Measurements from ENCODE around the gene STX1B. TPM values are rescaled to one million over a fixed set of nuclear protein-coding genes. Genes with fewer than 3 reads are reported as not detected.

Gene STX1B
- total and polyA plus RNA-seq, 2 experiments from 2014 or later, result 5.6 to 13.7 TPM

GRCh38 chr16:31032736-31033708, 22.6 kb upstream of the STX1B start, which contains the start of gene STX4:
TSS of gene STX4 (plus strand) at chr16:31033558. CDS start at chr16:31033806, 248 bp downstream.
- peak within 1 kb of the TSS; percentile 75 for H3K4me3 ChIP-seq
- peaks cover 3% of the 10 kb centered on the region for H3K36me3 ChIP-seq
- H3K9me3 ChIP-seq (ENCODE audit: low read depth), result no peaks in the 10 kb centered on the region
- no peaks in the 10 kb centered on the region for H3K4me1 ChIP-seq (ENCODE audit: low read depth)
- peak within 1 kb of the TSS; percentile 87 for H3K27ac ChIP-seq
- DNase-seq (ENCODE audit: low read depth in 1 of 2, low spot score in 1 of 2), result peak; percentile 96 to 98
- TF ChIP-seq CTCF (IDR thresholded peaks at IDR 0.05; ENCODE audit: low read depth, low read length), result no peak
- no peaks in the 10 kb centered on the region for H3K27me3 ChIP-seq

- H3K36me3 ChIP-seq, result peaks cover 3% of the 10 kb centered on the region
- no peaks in the 10 kb centered on the region for H3K9me3 ChIP-seq (ENCODE audit: low read depth)
- TF ChIP-seq CTCF (IDR thresholded peaks at IDR 0.05; ENCODE audit: low read depth, low read length), result no peak
- no peaks in the 10 kb centered on the region for H3K27me3 ChIP-seq
- no peak overlapping the region for H3K4me3 ChIP-seq
- H3K4me1 ChIP-seq (ENCODE audit: low read depth), result no peaks in the 10 kb centered on the region
- no peak for DNase-seq (ENCODE audit: low read depth in 1 of 2, low spot score in 1 of 2)
- H3K27ac ChIP-seq, result no peak overlapping the region
These were observed 20.8 kb upstream of the STX1B start for GRCh38 chr16:31031276-31031675.

- Histone ChIP-seq H3K4me3 (no peak overlapping the region), H3K36me3 (no peaks in the 10 kb centered on the region), H3K27ac (no peak overlapping the region), H3K27me3 (no peaks in the 10 kb centered on the region), H3K9me3 (ENCODE audit: low read depth) (no peaks in the 10 kb centered on the region), H3K4me1 (ENCODE audit: low read depth) (no peaks in the 10 kb centered on the region)
- TF ChIP-seq CTCF (IDR thresholded peaks at IDR 0.05; ENCODE audit: low read depth, low read length), result no peak
- no peak for DNase-seq (ENCODE audit: low read depth in 1 of 2, low spot score in 1 of 2)
These were observed 18.8 kb upstream of the STX1B start for GRCh38 chr16:31029272-31029671.

- H3K9me3 ChIP-seq (ENCODE audit: low read depth), result no peaks in the 10 kb centered on the region
- H3K27me3 ChIP-seq, result no peaks in the 10 kb centered on the region
- H3K36me3 ChIP-seq, result no peaks in the 10 kb centered on the region
- no peaks in the 10 kb centered on the region for H3K4me1 ChIP-seq (ENCODE audit: low read depth)
- DNase-seq (ENCODE audit: low read depth in 1 of 2, low spot score in 1 of 2), result no peak
- H3K4me3 ChIP-seq, result no peak overlapping the region
- TF ChIP-seq CTCF (IDR thresholded peaks at IDR 0.05; ENCODE audit: low read depth, low read length), result no peak
- no peak overlapping the region for H3K27ac ChIP-seq
These were observed 14.9 kb upstream of the STX1B start for GRCh38 chr16:31025339-31025738.

GRCh38 chr16:31023627-31024226, 13.3 kb upstream of the STX1B start:
- Histone ChIP-seq H3K4me3 (no peak overlapping the region), H3K36me3 (no peaks in the 10 kb centered on the region), H3K27ac (no peak overlapping the region), H3K9me3 (ENCODE audit: low read depth) (no peaks in the 10 kb centered on the region), H3K27me3 (no peaks in the 10 kb centered on the region), H3K4me1 (ENCODE audit: low read depth) (no peaks in the 10 kb centered on the region)
- TF ChIP-seq CTCF (IDR thresholded peaks at IDR 0.05; ENCODE audit: low read depth, low read length), result no peak
- DNase-seq (ENCODE audit: low read depth in 1 of 2, low spot score in 1 of 2), result no peak

Measured in cardiac muscle cell (in vitro differentiated cells and primary cell).